Activated CD4-positive, CD25-positive, alpha-beta regulatory T cell (primary cell): ENCODE data around the gene UBE3D.
"Not testable (repeated sequence)": the region's sequence is repeated elsewhere in the genome, so short reads cannot be mapped to it uniquely, and the experiment has no call there.

Source experiments
- DNase-seq, 4 experiments: peaks; one replicate each; lab custom pipeline; 2025; lab: John Stamatoyannopoulos, UW

UBE3D gene

DNA sequence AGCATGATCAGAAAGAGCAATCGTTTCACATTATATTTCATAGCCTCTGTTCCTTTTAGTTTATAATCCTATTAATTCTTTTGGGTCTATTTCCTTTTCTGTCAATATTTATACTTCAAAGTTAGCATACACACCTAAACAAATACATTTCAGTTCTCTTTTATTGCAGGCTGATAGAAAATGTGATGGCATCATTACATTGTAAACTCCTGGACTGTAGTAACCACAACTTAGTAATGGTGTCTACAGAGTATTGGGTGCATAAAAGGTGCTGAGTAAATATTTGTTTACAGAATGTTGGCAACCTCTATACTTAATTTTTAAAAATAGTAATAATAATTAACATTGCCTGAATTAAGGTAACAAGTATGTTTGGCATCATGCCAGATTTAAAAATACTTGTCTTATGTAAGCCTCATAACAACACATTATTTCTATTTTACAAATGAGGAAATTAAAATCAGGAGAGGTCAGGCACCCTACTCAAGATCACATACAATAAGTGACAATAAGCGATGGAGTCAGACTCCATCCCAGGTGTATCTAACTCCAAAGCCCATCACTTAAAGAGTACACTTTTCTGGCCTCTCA is 195.0 kb downstream of the UBE3D start:
- no peak for DNase-seq

DNA sequence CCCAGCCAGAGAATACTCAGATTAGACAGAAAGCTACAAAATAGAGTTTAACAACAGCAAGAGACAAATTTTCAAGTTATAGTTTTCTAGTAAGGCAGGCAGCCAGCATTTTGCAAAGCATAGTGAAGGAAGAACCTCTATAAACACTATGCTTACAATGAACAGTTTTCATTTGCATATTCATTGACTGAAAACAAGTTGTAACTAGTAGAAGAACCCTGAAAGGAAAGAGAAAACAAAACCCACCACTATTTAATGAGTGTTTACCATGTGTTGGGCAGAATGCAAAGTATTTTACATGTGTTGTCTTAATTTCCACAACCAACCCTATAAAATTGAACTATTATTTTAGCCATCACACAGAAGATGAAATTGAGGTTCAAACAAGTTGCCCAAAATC is 196.1 kb downstream of the UBE3D start:
- DNase-seq, result no peak

- DNase-seq, result no peak
Observed at GRCh38 chr6:82867946-82868345, 197.7 kb downstream of the UBE3D start.

DNA sequence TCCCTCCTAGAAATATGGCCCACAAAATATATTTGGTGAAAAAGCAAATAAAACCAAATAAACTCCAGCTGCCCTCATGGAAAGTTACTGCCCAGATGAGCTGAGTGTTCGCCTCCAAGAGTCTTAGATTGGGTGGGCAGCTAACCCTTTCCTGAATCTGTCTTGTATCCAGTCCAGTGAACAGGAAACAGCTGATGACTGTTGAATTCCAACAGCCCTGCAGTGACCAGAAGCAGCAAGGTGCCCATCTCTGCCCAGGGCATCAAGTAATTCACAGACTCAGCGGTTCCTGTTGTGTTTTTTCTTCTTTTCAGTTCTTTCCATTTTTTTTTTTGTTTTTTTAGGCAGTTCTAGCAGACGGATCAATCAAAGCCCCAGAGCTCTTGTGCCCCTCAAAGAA is 199.2 kb downstream of the UBE3D start:
- no peak for DNase-seq

GRCh38 chr6:82865461-82865860 is 200.2 kb downstream of the UBE3D start:
- DNase-seq, result no peak

DNA sequence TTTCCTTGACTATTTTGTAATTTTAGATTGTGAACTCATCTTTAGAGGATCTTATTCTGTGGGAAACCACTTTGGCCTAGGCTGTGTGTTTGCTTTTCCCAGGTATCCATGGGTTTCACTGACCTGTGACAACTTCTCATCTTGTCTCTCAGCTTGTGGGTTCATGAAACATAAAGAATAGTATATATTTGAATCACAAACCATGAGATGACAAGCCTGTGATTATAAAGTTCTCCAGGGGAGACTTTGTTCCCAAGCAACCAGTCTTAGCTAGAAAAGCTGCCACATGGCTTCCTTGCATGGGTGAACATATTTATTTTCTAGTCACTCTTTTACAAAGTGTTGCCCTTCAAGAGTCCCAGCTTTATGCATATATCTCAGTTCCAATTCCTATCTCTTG is 201.9 kb downstream of the UBE3D start:
- DNase-seq, result no peak

- no peak for DNase-seq
Observed at GRCh38 chr6:82862543-82862942, 203.1 kb downstream of the UBE3D start.

DNA sequence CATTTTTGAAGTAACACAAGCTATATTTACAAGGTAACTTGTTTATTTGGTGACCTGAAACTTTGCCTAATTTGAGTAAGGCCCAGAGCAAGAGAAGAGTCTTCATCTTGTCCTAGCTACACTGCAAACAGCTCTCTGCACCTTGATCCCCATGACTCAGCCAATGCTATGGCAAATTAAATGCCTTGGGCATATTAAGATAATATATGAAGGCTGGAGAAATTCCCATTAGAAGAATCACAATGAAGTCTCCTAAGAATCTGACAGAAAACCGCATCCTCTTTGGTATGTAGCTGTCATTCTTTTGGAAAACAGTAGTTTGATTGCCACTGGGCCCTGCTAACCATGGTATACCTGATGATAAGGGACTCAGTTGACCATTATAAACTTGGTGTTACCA is 204.5 kb downstream of the UBE3D start:
- DNase-seq, result no peak

- DNase-seq, result not testable (repeated sequence)
Observed at GRCh38 chr6:82856077-82856476, 209.6 kb downstream of the UBE3D start.

DNA sequence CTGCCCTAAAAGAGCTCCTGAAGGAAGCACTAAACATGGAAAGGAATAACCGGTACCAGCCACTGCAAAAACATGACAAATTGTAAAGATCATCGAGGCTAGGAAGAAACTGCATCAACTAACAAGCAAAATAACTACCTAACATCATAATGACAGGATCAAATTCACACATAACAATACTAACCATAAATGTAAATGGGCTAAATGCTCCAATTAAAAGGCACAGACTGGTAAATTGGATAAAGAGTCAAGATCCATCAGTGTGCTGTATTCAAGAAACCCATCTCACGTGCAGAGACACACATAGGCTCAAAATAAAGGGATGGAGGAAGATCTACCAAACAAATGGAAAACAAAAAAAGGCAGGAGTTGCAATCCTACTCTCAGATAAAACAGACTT is 212.7 kb downstream of the UBE3D start:
- DNase-seq, result not testable (repeated sequence)

- DNase-seq, result no peak
Observed at GRCh38 chr6:82843291-82843885, 222.3 kb downstream of the UBE3D start.

DNA sequence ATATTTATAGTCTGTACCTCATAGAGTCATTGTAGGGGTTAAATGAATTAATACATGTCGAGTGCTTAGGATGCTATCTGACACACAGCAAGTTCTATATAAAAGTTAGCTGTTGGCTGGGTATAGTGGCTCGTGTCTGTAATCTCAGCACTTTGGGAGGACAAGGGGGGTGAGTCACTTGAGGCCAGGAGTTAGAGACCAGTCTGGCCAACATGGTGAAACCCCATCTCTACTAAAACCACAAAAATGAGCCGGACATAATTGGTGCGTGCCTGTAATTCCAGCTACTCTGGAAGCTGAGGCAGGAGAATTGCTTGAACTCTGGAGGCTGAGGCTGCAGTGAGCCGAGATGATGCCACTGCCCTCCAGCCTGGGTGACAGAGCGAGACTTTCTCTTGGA is 222.9 kb downstream of the UBE3D start:
- DNase-seq, result no peak
